Measurements from ENCODE around the gene SLC22A7.

DNA sequence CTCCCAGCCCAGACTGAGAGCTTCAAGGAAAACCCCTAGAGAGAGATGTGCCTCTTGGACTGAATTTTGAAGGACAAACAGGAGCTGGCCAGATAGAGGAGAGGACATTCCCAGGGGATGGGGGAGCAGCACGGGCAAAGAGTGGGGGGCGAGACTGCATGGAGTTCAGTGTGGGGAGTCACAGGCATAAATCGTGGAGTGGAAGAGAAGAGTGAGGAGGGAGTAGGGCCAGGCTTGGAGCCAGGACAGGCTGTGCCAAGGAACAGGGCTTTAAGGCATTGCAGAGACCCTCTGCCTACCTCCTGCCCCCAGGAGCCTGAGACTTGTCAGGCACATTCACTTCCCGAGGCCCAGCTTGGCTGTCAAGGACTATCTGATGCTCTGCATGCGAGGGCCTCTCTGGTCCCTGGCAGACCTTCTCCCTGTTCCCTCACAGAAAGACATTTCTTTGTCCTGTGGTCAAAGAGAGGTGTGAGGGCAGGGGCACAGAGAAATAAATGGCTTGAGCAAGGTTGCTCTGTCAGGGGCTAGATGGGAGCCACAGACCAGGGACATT lies 5.2 kb upstream of the SLC22A7 start:
- TF ChIP-seq, protein P1, sequence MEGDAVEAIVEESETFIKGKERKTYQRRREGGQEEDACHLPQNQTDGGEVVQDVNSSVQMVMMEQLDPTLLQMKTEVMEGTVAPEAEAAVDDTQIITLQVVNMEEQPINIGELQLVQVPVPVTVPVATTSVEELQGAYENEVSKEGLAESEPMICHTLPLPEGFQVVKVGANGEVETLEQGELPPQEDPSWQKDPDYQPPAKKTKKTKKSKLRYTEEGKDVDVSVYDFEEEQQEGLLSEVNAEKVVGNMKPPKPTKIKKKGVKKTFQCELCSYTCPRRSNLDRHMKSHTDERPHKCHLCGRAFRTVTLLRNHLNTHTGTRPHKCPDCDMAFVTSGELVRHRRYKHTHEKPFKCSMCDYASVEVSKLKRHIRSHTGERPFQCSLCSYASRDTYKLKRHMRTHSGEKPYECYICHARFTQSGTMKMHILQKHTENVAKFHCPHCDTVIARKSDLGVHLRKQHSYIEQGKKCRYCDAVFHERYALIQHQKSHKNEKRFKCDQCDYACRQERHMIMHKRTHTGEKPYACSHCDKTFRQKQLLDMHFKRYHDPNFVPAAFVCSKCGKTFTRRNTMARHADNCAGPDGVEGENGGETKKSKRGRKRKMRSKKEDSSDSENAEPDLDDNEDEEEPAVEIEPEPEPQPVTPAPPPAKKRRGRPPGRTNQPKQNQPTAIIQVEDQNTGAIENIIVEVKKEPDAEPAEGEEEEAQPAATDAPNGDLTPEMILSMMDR (IDR thresholded peaks at IDR 0.05): no peak
- no peak for TF ChIP-seq POLR2A (IDR thresholded peaks at IDR 0.05)

Data from tibial nerve (tissue), 3 donors.